HG03342 (cell line): Measurements from ENCODE around the gene BATF.
A peak's percentile ranks its signal among the peaks of the same experiment; 100 is the strongest.
"Not testable (repeated sequence)": the region's sequence is repeated elsewhere in the genome, so short reads cannot be mapped to it uniquely, and the experiment has no call there.

Experiments used
- ATAC-seq: cut with Tn5 transposase; IDR thresholded peaks from one replicate; pipeline ENCODE4 v1.9.1; 2021; ENCODE audit warnings: mild to moderate bottlenecking, moderate library complexity; ENCODE audit not compliant: unreplicated experiment

The BATF gene

GRCh38 chr14:75522224-75522982 is at the start of gene BATF:
BATF (plus strand) TSS chr14:75522469; CDS start chr14:75522683, 214 bp downstream.
- ATAC-seq = peak; percentile 60

- not testable (repeated sequence) for ATAC-seq
These were observed 48.1 kb upstream of the BATF start for GRCh38 chr14:75474127-75474526.

GRCh38 chr14:75476274-75476995 is 45.8 kb upstream of the BATF start:
- no peak for ATAC-seq

- ATAC-seq = no peak
These were observed 44.4 kb upstream of the BATF start for GRCh38 chr14:75477881-75478280.

- no peak for ATAC-seq
These were observed 42.3 kb upstream of the BATF start for GRCh38 chr14:75479770-75480600.

- no peak for ATAC-seq
These were observed 39.9 kb upstream of the BATF start for GRCh38 chr14:75482366-75482765.

GRCh38 chr14:75484711-75485429 is 37.4 kb upstream of the BATF start:
- ATAC-seq = no peak

- no peak for ATAC-seq
These were observed 36.0 kb upstream of the BATF start for GRCh38 chr14:75486318-75486717.

- ATAC-seq = peak; percentile 55
These were observed 35.1 kb upstream of the BATF start for GRCh38 chr14:75487155-75487671.

GRCh38 chr14:75489480-75489837 is 32.8 kb upstream of the BATF start:
- no peak for ATAC-seq

- ATAC-seq = no peak
These were observed 30.8 kb upstream of the BATF start for GRCh38 chr14:75491376-75491978.

GRCh38 chr14:75492832-75493591 is 29.3 kb upstream of the BATF start:
- no peak for ATAC-seq

- no peak for ATAC-seq
These were observed 28.6 kb upstream of the BATF start for GRCh38 chr14:75493592-75494087.

GRCh38 chr14:75494896-75495295 is 27.4 kb upstream of the BATF start:
- ATAC-seq = no peak

- no peak for ATAC-seq
These were observed 26.9 kb upstream of the BATF start for GRCh38 chr14:75495399-75495798.

GRCh38 chr14:75495882-75496281 is 26.4 kb upstream of the BATF start:
- ATAC-seq = no peak

- ATAC-seq = no peak
These were observed 25.5 kb upstream of the BATF start for GRCh38 chr14:75496755-75497154.

- no peak for ATAC-seq
These were observed 25.1 kb upstream of the BATF start for GRCh38 chr14:75497191-75497590.

GRCh38 chr14:75497701-75498100 is 24.6 kb upstream of the BATF start:
- ATAC-seq = no peak
